Diencephalon (tissue), 1 donor: ENCODE measurements around the gene TBC1D1. TPM values are rescaled to one million over a fixed set of nuclear protein-coding genes. Genes with fewer than 3 reads are reported as not detected.

ENCODE experiments used
- total RNA-seq: library from RNA; depleted of rRNA; stranded (reverse); fragments of >200 nt; gene quantifications from one replicate; pipeline ENCODE4 v1.2.3, GENCODE V29; 2014

TBC1D1 gene, protein sequence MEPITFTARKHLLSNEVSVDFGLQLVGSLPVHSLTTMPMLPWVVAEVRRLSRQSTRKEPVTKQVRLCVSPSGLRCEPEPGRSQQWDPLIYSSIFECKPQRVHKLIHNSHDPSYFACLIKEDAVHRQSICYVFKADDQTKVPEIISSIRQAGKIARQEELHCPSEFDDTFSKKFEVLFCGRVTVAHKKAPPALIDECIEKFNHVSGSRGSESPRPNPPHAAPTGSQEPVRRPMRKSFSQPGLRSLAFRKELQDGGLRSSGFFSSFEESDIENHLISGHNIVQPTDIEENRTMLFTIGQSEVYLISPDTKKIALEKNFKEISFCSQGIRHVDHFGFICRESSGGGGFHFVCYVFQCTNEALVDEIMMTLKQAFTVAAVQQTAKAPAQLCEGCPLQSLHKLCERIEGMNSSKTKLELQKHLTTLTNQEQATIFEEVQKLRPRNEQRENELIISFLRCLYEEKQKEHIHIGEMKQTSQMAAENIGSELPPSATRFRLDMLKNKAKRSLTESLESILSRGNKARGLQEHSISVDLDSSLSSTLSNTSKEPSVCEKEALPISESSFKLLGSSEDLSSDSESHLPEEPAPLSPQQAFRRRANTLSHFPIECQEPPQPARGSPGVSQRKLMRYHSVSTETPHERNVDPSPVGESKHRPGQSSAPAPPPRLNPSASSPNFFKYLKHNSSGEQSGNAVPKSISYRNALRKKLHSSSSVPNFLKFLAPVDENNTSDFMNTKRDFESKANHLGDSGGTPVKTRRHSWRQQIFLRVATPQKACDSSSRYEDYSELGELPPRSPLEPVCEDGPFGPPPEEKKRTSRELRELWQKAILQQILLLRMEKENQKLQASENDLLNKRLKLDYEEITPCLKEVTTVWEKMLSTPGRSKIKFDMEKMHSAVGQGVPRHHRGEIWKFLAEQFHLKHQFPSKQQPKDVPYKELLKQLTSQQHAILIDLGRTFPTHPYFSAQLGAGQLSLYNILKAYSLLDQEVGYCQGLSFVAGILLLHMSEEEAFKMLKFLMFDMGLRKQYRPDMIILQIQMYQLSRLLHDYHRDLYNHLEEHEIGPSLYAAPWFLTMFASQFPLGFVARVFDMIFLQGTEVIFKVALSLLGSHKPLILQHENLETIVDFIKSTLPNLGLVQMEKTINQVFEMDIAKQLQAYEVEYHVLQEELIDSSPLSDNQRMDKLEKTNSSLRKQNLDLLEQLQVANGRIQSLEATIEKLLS (N-terminal part only)
- 42.2 TPM for total RNA-seq

DNA sequence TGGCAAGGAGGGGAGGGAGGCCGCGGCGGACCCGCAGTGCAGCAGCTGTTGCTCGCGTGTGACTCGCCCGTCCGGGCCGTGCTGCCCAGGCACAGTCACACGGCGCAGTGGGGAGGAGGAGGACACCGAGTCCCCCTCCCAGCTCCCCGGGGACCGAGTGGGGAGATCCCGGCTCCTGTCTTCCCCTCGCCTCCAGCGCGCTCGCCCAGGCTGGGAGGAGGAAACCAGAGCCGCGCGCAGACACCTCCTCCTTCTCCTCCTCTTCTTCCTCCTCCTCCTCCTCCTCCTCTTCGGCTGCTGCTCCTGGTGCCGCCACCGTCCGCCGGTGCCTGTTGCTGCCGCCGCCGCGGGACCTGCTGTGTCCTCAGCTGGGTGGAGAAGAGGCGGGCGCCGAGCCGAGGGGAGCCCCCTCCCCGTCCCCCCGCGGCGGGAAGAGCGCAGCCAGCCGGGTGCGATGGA is at the start of gene TBC1D1:
Gene TBC1D1, plus strand, starts transcription at position 284 of the 459 bp plus-strand sequence. CDS start 11,012 bp downstream, outside the sequence.

DNA sequence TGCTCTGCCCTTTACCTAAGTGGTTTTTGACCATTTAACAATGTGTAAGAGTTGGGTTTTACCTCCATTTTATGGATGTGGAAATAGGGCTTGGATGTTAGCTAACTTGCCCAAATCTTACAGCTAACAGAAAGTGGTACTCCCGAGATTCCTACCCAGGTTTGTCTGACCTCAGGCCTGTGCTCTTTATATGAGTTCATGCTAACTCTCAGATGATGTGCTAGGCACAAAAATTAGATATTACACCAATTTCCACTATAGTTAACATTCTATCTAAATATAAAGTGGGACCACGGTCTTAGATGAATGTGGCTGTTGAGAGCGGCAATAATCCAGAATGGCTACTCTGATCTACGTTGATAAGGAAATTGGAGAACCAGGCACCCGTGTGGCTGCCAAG is 69.2 kb downstream of the TBC1D1 start, which contains the start of gene PTTG2:
Gene PTTG2, plus strand, starts transcription at position 301 of the 400 bp plus-strand sequence. Its CDS starts 37 bp downstream, at position 338.

Other genes starting within 250 kb of the TBC1D1 start
- gene RELL1, start 204.7 kb upstream of the TBC1D1 start, total RNA-seq: 44.8 TPM
- 13.6 TPM for gene PGM2, start 64.4 kb upstream of the TBC1D1 start, total RNA-seq
- not detected for gene PTTG2, start 69.3 kb downstream of the TBC1D1 start, total RNA-seq